Erythroblast (primary cell): Measurements from ENCODE around the gene GDPD5.

Experiments
- GATA1 ChIP-seq: IDR thresholded peaks from 2 replicates; pipeline ENCODE4 v1.6.1; 2011; ENCODE audit warnings: low read depth, mild to moderate bottlenecking, control low read depth, low read length, moderate library complexity
- POLR2A ChIP-seq: IDR thresholded peaks from 2 replicates; pipeline ENCODE4 v1.6.1; 2011; ENCODE audit warnings: mild to moderate bottlenecking, low read length

DNA sequence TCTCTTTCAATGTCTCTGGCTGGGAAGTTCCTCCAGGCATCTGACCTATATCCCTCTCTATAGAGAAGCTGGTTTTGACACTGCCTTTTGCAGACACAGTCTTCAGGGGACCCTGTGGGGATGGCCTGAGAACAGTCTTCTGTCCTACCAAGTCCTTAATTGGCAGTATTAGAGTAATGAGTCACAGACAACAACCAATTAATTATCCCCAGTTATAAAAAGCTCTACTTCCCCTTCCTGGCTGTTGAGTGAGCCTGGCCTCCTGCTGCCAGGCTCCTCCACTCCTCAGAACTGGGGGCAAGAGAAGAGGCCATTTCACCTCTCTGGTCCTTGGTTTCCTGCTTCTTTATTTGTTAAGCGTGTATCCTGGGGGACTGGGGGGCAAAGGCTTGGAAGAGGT is 51.5 kb downstream of the GDPD5 start:
- TF ChIP-seq POLR2A: no peak
- TF ChIP-seq GATA1: no peak
